Stimulated activated CD4-positive, alpha-beta T cell treated with anti-CD3 and anti-CD28 coated beads, Interleukin-12 subunit alpha, Interleukin-12 subunit beta, amount 100 ng/mL, for 24 hours (primary cell): Measurements from ENCODE around the gene ZNFX1.
"Not testable (repeated sequence)": the region's sequence is repeated elsewhere in the genome, so short reads cannot be mapped to it uniquely, and the experiment has no call there.

Experiments
- DNase-seq, 2 experiments: peaks; one replicate each; pipeline ENCODE4 v3.0.0-alpha.2; 2020; ENCODE audit warnings: low read depth in 2 of 2

Gene ZNFX1

GRCh38 chr20:49210101-49210756, 67.6 kb downstream of the ZNFX1 start:
- DNase-seq = no peak

GRCh38 chr20:49207076-49207475, 70.8 kb downstream of the ZNFX1 start:
- no peak for DNase-seq

- no peak for DNase-seq
Observed at GRCh38 chr20:49203746-49204145, 74.1 kb downstream of the ZNFX1 start.

DNA sequence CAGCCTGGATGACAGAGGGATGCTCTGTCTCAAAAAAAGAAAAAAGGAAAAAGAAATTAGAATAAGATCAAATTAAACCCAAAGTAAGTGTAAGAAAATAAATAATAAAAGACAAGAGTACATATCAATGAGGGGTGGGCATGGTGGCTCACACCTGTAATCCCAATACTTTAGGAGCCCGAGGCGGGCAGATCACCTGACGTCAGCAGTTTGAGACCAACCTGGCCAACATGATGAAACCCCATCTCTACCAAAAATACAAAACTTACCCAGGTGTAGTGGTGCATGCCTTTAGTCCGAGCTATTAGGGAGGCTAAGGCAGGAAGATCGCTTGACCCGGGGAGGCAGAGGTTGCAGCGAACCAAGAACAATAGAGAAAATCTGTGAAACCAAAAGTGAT, 74.8 kb downstream of the ZNFX1 start:
- no peak for DNase-seq

DNA sequence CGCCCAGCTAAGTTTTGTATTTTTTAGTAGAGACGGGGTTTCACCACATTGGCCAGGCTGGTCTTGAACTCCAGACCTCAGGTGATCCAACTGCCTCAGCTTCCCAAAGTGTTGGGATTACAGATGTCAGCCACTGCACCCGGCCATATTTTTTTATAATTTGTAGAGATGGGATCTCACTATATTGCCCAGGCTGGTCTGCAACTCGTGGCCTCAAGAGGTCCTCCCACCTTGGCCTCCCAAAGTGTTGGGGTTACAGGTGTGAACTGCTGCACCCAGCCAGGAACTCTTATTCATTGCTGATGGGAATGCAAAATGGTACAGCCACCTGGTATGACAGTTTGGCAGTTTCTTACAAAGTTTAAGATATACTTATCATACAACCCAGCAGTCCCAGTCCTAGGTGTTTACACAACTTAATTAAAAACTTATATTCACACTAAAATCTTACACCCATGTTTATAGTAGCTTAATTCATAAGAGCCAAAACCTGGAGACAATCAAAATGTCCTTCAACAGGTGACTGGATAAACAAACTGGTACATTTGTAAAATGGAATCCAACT, 78.0 kb downstream of the ZNFX1 start:
- no peak for DNase-seq

GRCh38 chr20:49192944-49193518, 84.8 kb downstream of the ZNFX1 start:
- DNase-seq = not testable (repeated sequence)
